HEK293 (cell line): ENCODE data around the gene PAK5.

Experiments used
- ATF2 ChIP-seq: fragments of 450-650 bp; formaldehyde crosslinking; IDR thresholded peaks from 2 replicates; pipeline ENCODE4 v1.5.1; 2016; ENCODE audit warnings: missing biosample characterization, missing genetic modification characterization, low read depth
- BCL6B ChIP-seq: fragments of 450-650 bp; formaldehyde crosslinking; IDR thresholded peaks from 2 replicates; pipeline ENCODE4 v1.5.1; 2017; ENCODE audit warnings: missing biosample characterization, missing genetic modification characterization
- CTCF ChIP-seq: fragments of 450-650 bp; formaldehyde crosslinking; IDR thresholded peaks from 2 replicates; pipeline ENCODE4 v1.5.1; 2016; ENCODE audit warnings: missing biosample characterization, missing genetic modification characterization
- GLI2 ChIP-seq: fragments of 450-650 bp; formaldehyde crosslinking; IDR thresholded peaks from 2 replicates; pipeline ENCODE4; 2017; ENCODE audit warnings: missing biosample characterization, missing genetic modification characterization, low read depth, borderline replicate concordance
- GLI4 ChIP-seq: fragments of 450-650 bp; formaldehyde crosslinking; IDR thresholded peaks from 2 replicates; pipeline ENCODE4 v1.5.1; 2016; ENCODE audit warnings: missing biosample characterization, missing genetic modification characterization
- MYNN ChIP-seq: fragments of 450-650 bp; formaldehyde crosslinking; IDR thresholded peaks from 2 replicates; pipeline ENCODE4 v1.5.1; 2016; ENCODE audit warnings: missing biosample characterization, missing genetic modification characterization, borderline replicate concordance
- OSR2 ChIP-seq: fragments of 450-650 bp; formaldehyde crosslinking; IDR thresholded peaks from 2 replicates; pipeline ENCODE4 v1.5.1; 2016; ENCODE audit warnings: missing biosample characterization, missing genetic modification characterization
- REST ChIP-seq: fragments of 450-650 bp; formaldehyde crosslinking; IDR thresholded peaks from 2 replicates; pipeline ENCODE4 v1.5.1; 2016; ENCODE audit warnings: missing biosample characterization, missing genetic modification characterization
- SALL2 ChIP-seq: fragments of 450-650 bp; formaldehyde crosslinking; IDR thresholded peaks from 2 replicates; pipeline ENCODE4 v1.5.0; 2017; ENCODE audit warnings: missing biosample characterization, mild to moderate bottlenecking, missing genetic modification characterization, borderline replicate concordance
- ZBTB49 ChIP-seq: fragments of 450-650 bp; formaldehyde crosslinking; IDR thresholded peaks from 2 replicates; pipeline ENCODE4 v1.5.1; 2016; ENCODE audit warnings: missing biosample characterization, missing genetic modification characterization, low read depth
- ZEB2 ChIP-seq: fragments of 450-650 bp; formaldehyde crosslinking; IDR thresholded peaks from 2 replicates; pipeline ENCODE4 v1.5.1; 2016; ENCODE audit warnings: missing biosample characterization, missing genetic modification characterization
- ZNF140 ChIP-seq: fragments of 450-650 bp; formaldehyde crosslinking; IDR thresholded peaks from 2 replicates; pipeline ENCODE4 v1.5.1; 2016; ENCODE audit warnings: missing biosample characterization, missing genetic modification characterization
- ZNF274 ChIP-seq, 2 experiments: fragments of 200-500 bp in 1 of 2; fragments of 450-650 bp in 1 of 2; sonication (Bioruptor generic) in 1 of 2; formaldehyde crosslinking in 1 of 2; IDR thresholded peaks; 2 replicates each; pipeline versions ENCODE4 v1.5.1 to v1.6.1; 2014 to 2016; ENCODE audit warnings: borderline replicate concordance in 1 of 2, inconsistent platforms in 1 of 2, low read length in 1 of 2, missing biosample characterization in 1 of 2, missing genetic modification characterization in 1 of 2
- ZNF707 ChIP-seq: fragments of 450-650 bp; formaldehyde crosslinking; IDR thresholded peaks from 2 replicates; pipeline ENCODE4 v1.5.1; 2016; ENCODE audit warnings: missing biosample characterization, missing genetic modification characterization

GRCh38 chr20:9501473-9501872 lies 337.4 kb downstream of the PAK5 start:
- TF ChIP-seq GLI2 (tag by site-specific recombination), result no peak
- TF ChIP-seq OSR2 (tag by site-specific recombination), result no peak
- TF ChIP-seq CTCF, result no peak
- TF ChIP-seq ZNF140 (tag by site-specific recombination), result no peak
- no peak for TF ChIP-seq ZNF274 (IDR thresholded peaks at IDR 0.05; ENCODE audit: low read length)
- TF ChIP-seq ZNF274 (tag by site-specific recombination; IDR thresholded peaks at IDR 0.05; ENCODE audit: borderline replicate concordance), result no peak
- no peak for TF ChIP-seq BCL6B (tag by site-specific recombination)
- no peak for TF ChIP-seq SALL2 (tag by site-specific recombination)
- TF ChIP-seq ZNF707 (tag by site-specific recombination), result no peak
- TF ChIP-seq MYNN, result no peak
- no peak for TF ChIP-seq GLI4
- TF ChIP-seq ZEB2, result no peak
- TF ChIP-seq ZBTB49, result no peak
- no peak for TF ChIP-seq REST (tag by site-specific recombination)
- no peak for TF ChIP-seq ATF2 (tag by site-specific recombination)
